Measurements from ENCODE around the gene LIN7A.

Gene LIN7A

GRCh38 chr12:80776706-80777105 is 161.0 kb downstream of the LIN7A start:
- no peaks in the 10 kb centered on the region for H3K36me3 ChIP-seq (ENCODE audit: low read length)
- H3K9me3 ChIP-seq (ENCODE audit: insufficient read depth, low read length), result no peaks in the 10 kb centered on the region
- H3K9me2 ChIP-seq (replicated peaks; ENCODE audit: insufficient read depth, low read length), result no peaks in the 10 kb centered on the region
- H3K79me2 ChIP-seq (ENCODE audit: insufficient read depth, low read length), result no peaks in the 10 kb centered on the region
- TF ChIP-seq CTCF (IDR thresholded peaks at IDR 0.05; ENCODE audit: insufficient read depth, low read length, poor library complexity, severe bottlenecking), result no peak
- no peak for TF ChIP-seq EZH2phosphoT487 (conservative IDR thresholded peaks at IDR 0.05; ENCODE audit: low read length)
- no peaks in the 10 kb centered on the region for H4K20me1 ChIP-seq (ENCODE audit: low read depth, low read length)
- H3K27ac ChIP-seq (ENCODE audit: low read depth, low read length), result no peak overlapping the region
- no peak overlapping the region for H3K9ac ChIP-seq (ENCODE audit: low read length)
- no peak overlapping the region for H3K4me3 ChIP-seq (ENCODE audit: insufficient read depth, low read length, poor library complexity, severe bottlenecking)
- no peaks in the 10 kb centered on the region for H3F3A ChIP-seq (ENCODE audit: insufficient read depth)
- no peak overlapping the region for H3K4me2 ChIP-seq (ENCODE audit: low read depth, low read length, poor library complexity, severe bottlenecking)
- no peaks in the 10 kb centered on the region for H3K27me3 ChIP-seq (ENCODE audit: low read length)
- H2AFZ ChIP-seq (ENCODE audit: low read depth, low read length, severe bottlenecking), result no peak overlapping the region

GRCh38 chr12:80770958-80771357 is 166.8 kb downstream of the LIN7A start:
- H3K9me3 ChIP-seq (ENCODE audit: insufficient read depth, low read length), result no peaks in the 10 kb centered on the region

GRCh38 chr12:80769553-80770140 is 168.1 kb downstream of the LIN7A start:
- TF ChIP-seq EZH2phosphoT487 (conservative IDR thresholded peaks at IDR 0.05; ENCODE audit: low read length) (no peak), CTCF (IDR thresholded peaks at IDR 0.05; ENCODE audit: insufficient read depth, low read length, poor library complexity, severe bottlenecking) (no peak)
- Histone ChIP-seq H3F3A (ENCODE audit: insufficient read depth) (no peaks in the 10 kb centered on the region), H3K27me3 (ENCODE audit: low read length) (no peaks in the 10 kb centered on the region), H2AFZ (ENCODE audit: low read depth, low read length, severe bottlenecking) (no peak overlapping the region), H3K27ac (ENCODE audit: low read depth, low read length) (no peak overlapping the region), H3K9ac (ENCODE audit: low read length) (no peak overlapping the region), H4K20me1 (ENCODE audit: low read depth, low read length) (no peaks in the 10 kb centered on the region), H3K79me2 (ENCODE audit: insufficient read depth, low read length) (no peaks in the 10 kb centered on the region), H3K9me2 (replicated peaks; ENCODE audit: insufficient read depth, low read length) (no peaks in the 10 kb centered on the region), H3K4me3 (ENCODE audit: insufficient read depth, low read length, poor library complexity, severe bottlenecking) (no peak overlapping the region), H3K36me3 (ENCODE audit: low read length) (no peaks in the 10 kb centered on the region), H3K9me3 (ENCODE audit: insufficient read depth, low read length) (no peaks in the 10 kb centered on the region), H3K4me2 (ENCODE audit: low read depth, low read length, poor library complexity, severe bottlenecking) (no peak overlapping the region)

More at GRCh38 chr12:80770958-80771357, 166.8 kb downstream of the LIN7A start:
- Histone ChIP-seq H3K4me2 (ENCODE audit: low read depth, low read length, poor library complexity, severe bottlenecking) (no peak overlapping the region), H3K27me3 (ENCODE audit: low read length) (no peaks in the 10 kb centered on the region), H3F3A (ENCODE audit: insufficient read depth) (no peaks in the 10 kb centered on the region), H4K20me1 (ENCODE audit: low read depth, low read length) (no peaks in the 10 kb centered on the region), H3K27ac (ENCODE audit: low read depth, low read length) (no peak overlapping the region), H3K4me3 (ENCODE audit: insufficient read depth, low read length, poor library complexity, severe bottlenecking) (no peak overlapping the region), H3K9me2 (replicated peaks; ENCODE audit: insufficient read depth, low read length) (no peaks in the 10 kb centered on the region), H3K9ac (ENCODE audit: low read length) (no peak overlapping the region), H3K36me3 (ENCODE audit: low read length) (no peaks in the 10 kb centered on the region), H3K79me2 (ENCODE audit: insufficient read depth, low read length) (no peaks in the 10 kb centered on the region), H2AFZ (ENCODE audit: low read depth, low read length, severe bottlenecking) (no peak overlapping the region)
- TF ChIP-seq EZH2phosphoT487 (conservative IDR thresholded peaks at IDR 0.05; ENCODE audit: low read length) (no peak), CTCF (IDR thresholded peaks at IDR 0.05; ENCODE audit: insufficient read depth, low read length, poor library complexity, severe bottlenecking) (no peak)

Data from SU-DHL-6 (cell line).